Measurements from ENCODE around the gene TLX2. TPM values are rescaled to one million over a fixed set of nuclear protein-coding genes. Genes with fewer than 3 reads are reported as not detected.

TLX2 gene
- total and polyA plus RNA-seq, 8 donors, result 0.08 TPM; not detected in 6

GRCh38 chr2:74535440-74535965, 21.3 kb downstream of the TLX2 start:
- H3K36me3 ChIP-seq, result peaks cover 0 to 22% of the 10 kb centered on the region in 2 donors
- intact Hi-C loops (cut with DNase I), result no loop called here
- H3K27me3 ChIP-seq, result no peaks in the 10 kb centered on the region
- no peak overlapping the region for H3K4me3 ChIP-seq
- H3K4me1 ChIP-seq, result peaks cover 3 to 17% of the 10 kb centered on the region in 2 donors
- no peak overlapping the region for H3K27ac ChIP-seq
- DNase-seq (no peak), ATAC-seq (no peak)
- H3K9me3 ChIP-seq, result no peaks in the 10 kb centered on the region
- TF ChIP-seq CTCF (IDR thresholded peaks at IDR 0.05), result no peak

- Histone ChIP-seq H3K36me3 (peaks cover 0 to 22% of the 10 kb centered on the region in 2 donors), H3K27me3 (no peaks in the 10 kb centered on the region), H3K9me3 (no peaks in the 10 kb centered on the region), H3K4me3 (no peak overlapping the region), H3K27ac (no peak overlapping the region), H3K4me1 (peaks cover 0 to 8% of the 10 kb centered on the region in 2 donors)
- no peak for ATAC-seq
- no peak for TF ChIP-seq CTCF (IDR thresholded peaks at IDR 0.05)
- no peak for DNase-seq
- intact Hi-C loops (cut with DNase I), result no loop called here
Observed at GRCh38 chr2:74536166-74536950, 22.1 kb downstream of the TLX2 start.

- Histone ChIP-seq H3K4me1 (peaks cover 0 to 4% of the 10 kb centered on the region in 2 donors), H3K4me3 (no peak overlapping the region), H3K36me3 (peaks cover 0 to 18% of the 10 kb centered on the region in 2 donors), H3K27ac (no peak overlapping the region), H3K27me3 (no peaks in the 10 kb centered on the region), H3K9me3 (no peaks in the 10 kb centered on the region)
- intact Hi-C loops (cut with DNase I), result no loop called here
- no peak for ATAC-seq
- no peak for DNase-seq
- no peak for TF ChIP-seq CTCF (IDR thresholded peaks at IDR 0.05)
Observed at GRCh38 chr2:74537140-74537539, 22.9 kb downstream of the TLX2 start.

- Histone ChIP-seq H3K9me3 (no peaks in the 10 kb centered on the region), H3K27me3 (no peaks in the 10 kb centered on the region), H3K4me1 (peaks cover 0 to 4% of the 10 kb centered on the region in 2 donors), H3K4me3 (no peak overlapping the region), H3K27ac (no peak overlapping the region), H3K36me3 (peaks cover 0 to 3% of the 10 kb centered on the region in 2 donors)
- TF ChIP-seq CTCF (IDR thresholded peaks at IDR 0.05), result no peak
- intact Hi-C loops (cut with DNase I), result no loop called here
- ATAC-seq, result peak; percentile 52
- no peak for DNase-seq
Observed at GRCh38 chr2:74538881-74539339, 24.7 kb downstream of the TLX2 start.

- Histone ChIP-seq H3K4me1 (peaks cover 0 to 4% of the 10 kb centered on the region in 2 donors), H3K9me3 (no peaks in the 10 kb centered on the region), H3K27ac (peak overlapping the region in 1 of 2 donors; percentile 15), H3K4me3 (no peak overlapping the region), H3K27me3 (no peaks in the 10 kb centered on the region), H3K36me3 (no peaks in the 10 kb centered on the region)
- TF ChIP-seq CTCF (IDR thresholded peaks at IDR 0.05), result no peak
- ATAC-seq, result peak; percentile 17
- DNase-seq, result no peak
- intact Hi-C loops (cut with DNase I), result no loop called here
Observed at GRCh38 chr2:74540291-74540690, 26.0 kb downstream of the TLX2 start.

Measured in left lung (tissue), 10 donors.